ENCODE measurements around the gene BPI.

The BPI gene

GRCh38 chr20:38340693-38341092, 36.7 kb downstream of the BPI start:
- Mint-ChIP-seq H3K9me3 (peaks cover 6% of the 10 kb centered on the region), H3K4me3 (no peak overlapping the region), H3K27me3 (ENCODE audit: low read depth) (peaks cover 17% of the 10 kb centered on the region), H3K4me1 (peaks cover 21% of the 10 kb centered on the region), H3K36me3 (ENCODE audit: low read depth) (no peaks in the 10 kb centered on the region), H3K27ac (no peak overlapping the region)
- TF ChIP-seq CTCF (IDR thresholded peaks at IDR 0.05; ENCODE audit: unreplicated experiment in 3 of 3) = no peak

- Mint-ChIP-seq H3K4me1 (peaks cover 16% of the 10 kb centered on the region), H3K4me3 (no peak overlapping the region), H3K27ac (peak overlapping the region in 2 of 3 experiments; percentile 17 to 88), H3K9me3 (peaks cover 6% of the 10 kb centered on the region), H3K36me3 (ENCODE audit: low read depth) (no peaks in the 10 kb centered on the region), H3K27me3 (ENCODE audit: low read depth) (peaks cover 12% of the 10 kb centered on the region)
- TF ChIP-seq CTCF (IDR thresholded peaks at IDR 0.05; ENCODE audit: unreplicated experiment in 3 of 3) = no peak
Measured at GRCh38 chr20:38342216-38342615, 38.3 kb downstream of the BPI start.

- peaks cover 4% of the 10 kb centered on the region for H3K9me3 Mint-ChIP-seq
- peaks cover 15% of the 10 kb centered on the region for H3K4me1 Mint-ChIP-seq
- H3K27ac Mint-ChIP-seq = peak overlapping the region; percentile 60 to 88 (median 85)
- H3K36me3 Mint-ChIP-seq (ENCODE audit: low read depth) = no peaks in the 10 kb centered on the region
- peaks cover 12% of the 10 kb centered on the region for H3K27me3 Mint-ChIP-seq (ENCODE audit: low read depth)
- H3K4me3 Mint-ChIP-seq = no peak overlapping the region
- TF ChIP-seq CTCF (IDR thresholded peaks at IDR 0.05; ENCODE audit: unreplicated experiment in 3 of 3) = no peak
Measured at GRCh38 chr20:38342713-38343310, 38.9 kb downstream of the BPI start.

- Mint-ChIP-seq H3K4me1 (peaks cover 10% of the 10 kb centered on the region), H3K27ac (peak overlapping the region; percentile 60 to 88 (median 85)), H3K27me3 (ENCODE audit: low read depth) (peaks cover 8% of the 10 kb centered on the region), H3K36me3 (ENCODE audit: low read depth) (no peaks in the 10 kb centered on the region), H3K4me3 (peak overlapping the region in 2 of 3 experiments; percentile 36 to 72), H3K9me3 (no peaks in the 10 kb centered on the region)
- no peak for TF ChIP-seq CTCF (IDR thresholded peaks at IDR 0.05; ENCODE audit: unreplicated experiment in 3 of 3)
Measured at GRCh38 chr20:38343311-38344106, 39.6 kb downstream of the BPI start.

GRCh38 chr20:38344107-38344701, 40.2 kb downstream of the BPI start:
- no peak for TF ChIP-seq CTCF (IDR thresholded peaks at IDR 0.05; ENCODE audit: unreplicated experiment in 3 of 3)
- Mint-ChIP-seq H3K9me3 (no peaks in the 10 kb centered on the region), H3K27me3 (ENCODE audit: low read depth) (peaks cover 8% of the 10 kb centered on the region), H3K36me3 (ENCODE audit: low read depth) (no peaks in the 10 kb centered on the region), H3K27ac (peak overlapping the region in 1 of 3 experiments; percentile 88), H3K4me3 (no peak overlapping the region), H3K4me1 (peaks cover 10% of the 10 kb centered on the region)
